Spinal cord (tissue), 10 donors: Measurements from ENCODE around the gene TMCO4. TPM values are rescaled to one million over a fixed set of nuclear protein-coding genes. Genes with fewer than 3 reads are reported as not detected.

ENCODE experiments used
- DNase-seq, 6 donors: peaks; one replicate each; pipeline versions ENCODE4 v3.0.0 to v3.0.0-alpha.2; 2013 to 2015; ENCODE audit warnings: low spot score in 6 of 6, low read depth in 4 of 6
- H3K27ac ChIP-seq: one replicate; pipeline ENCODE4 v1.5.1; 2013; ENCODE audit warnings: low read depth, low read length, control low read depth
- H3K27me3 ChIP-seq: one replicate; pipeline ENCODE4 v1.6.1; 2013; ENCODE audit warnings: low read length; ENCODE audit not compliant: control insufficient read depth, insufficient read depth
- H3K36me3 ChIP-seq: one replicate; pipeline ENCODE4 v1.6.1; 2013; ENCODE audit warnings: low read length; ENCODE audit not compliant: control insufficient read depth, insufficient read depth
- H3K4me1 ChIP-seq: one replicate; pipeline ENCODE4 v1.6.1; 2013; ENCODE audit warnings: low read length; ENCODE audit not compliant: control insufficient read depth, insufficient read depth
- H3K4me3 ChIP-seq: one replicate; pipeline ENCODE4 v1.5.1; 2013; ENCODE audit warnings: low read depth, low read length, control low read depth
- H3K9me3 ChIP-seq: one replicate; pipeline ENCODE4 v1.6.1; 2013; ENCODE audit warnings: low read length; ENCODE audit not compliant: control insufficient read depth, insufficient read depth
- WGBS: methylation state at CpG from one replicate; pipeline ENCODE4 v1.1.5; 2013; ENCODE audit warnings: missing lambda C conversion rate; ENCODE audit not compliant: insufficient coverage; 5-methylcytosine and 5-hydroxymethylcytosine counted together
- polyA plus RNA-seq, 2 donors: library from polyadenylated mRNA; unstranded; fragments of 120-200 nt; gene quantifications; one replicate each; pipeline ENCODE4 v1.2.1, GENCODE V29; 2013; ENCODE audit not compliant: insufficient read length in 2 of 2
- total RNA-seq, 2 donors: library from RNA; depleted of rRNA in 1 of 2; stranded (reverse); fragments of 120-200 nt in 1 of 2; fragments of >200 nt in 1 of 2; gene quantifications; one replicate each; pipeline versions ENCODE4 v1.2.3 to v1.2.4, GENCODE V29; 2013 to 2014
- donor health status: healthy.

Gene TMCO4
- total and polyA plus RNA-seq, 4 donors, result 2.2 to 6.1 (median 3.2) TPM

- H3K27ac ChIP-seq, result no peak within 1 kb of the TSS
- WGBS, result 83% methylated on average over 19 of the region's 22 CpGs
- no peak for DNase-seq
These were observed 15.2 kb upstream of the TMCO4 start, which contains the start of gene RNF186 for GRCh38 chr1:19814681-19815503. TSS of gene RNF186 (minus strand) at chr1:19815283. CDS start at chr1:19815101, 182 bp downstream.

DNA sequence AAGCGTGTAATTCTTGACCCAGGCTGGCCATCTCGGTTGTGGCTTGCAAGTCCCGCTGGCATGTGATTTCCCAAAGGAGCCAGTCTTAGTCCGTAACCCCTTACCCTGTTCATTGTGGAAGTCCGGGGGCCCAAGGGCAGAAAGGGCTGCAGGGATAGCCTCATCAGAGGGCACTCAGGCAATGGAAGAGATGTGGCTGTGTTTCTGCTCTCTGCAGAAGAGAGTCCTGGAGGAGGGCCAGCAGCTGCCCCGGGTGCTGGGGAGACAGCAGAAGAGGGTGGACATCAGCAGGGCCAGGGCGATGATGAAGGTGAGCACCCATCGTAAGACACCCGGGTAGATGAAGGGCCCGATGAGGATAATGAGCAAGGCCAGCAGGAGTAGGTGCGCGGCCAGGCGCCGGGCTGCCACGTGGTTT lies 14.5 kb upstream of the TMCO4 start:
- no peaks in the 10 kb centered on the region for H3K9me3 ChIP-seq
- no peaks in the 10 kb centered on the region for H3K4me1 ChIP-seq
- no peaks in the 10 kb centered on the region for H3K27me3 ChIP-seq
- DNase-seq, result no peak
- WGBS, result 91% methylated on average over 14 of the region's 15 CpGs
- no peak overlapping the region for H3K4me3 ChIP-seq
- H3K27ac ChIP-seq, result no peak overlapping the region
- H3K36me3 ChIP-seq, result no peaks in the 10 kb centered on the region

More at GRCh38 chr1:19814681-19815503, 15.2 kb upstream of the TMCO4 start, which contains the start of gene RNF186:
- Histone ChIP-seq H3K4me1 (no peaks in the 10 kb centered on the region), H3K9me3 (no peaks in the 10 kb centered on the region), H3K36me3 (no peaks in the 10 kb centered on the region), H3K27me3 (no peaks in the 10 kb centered on the region), H3K4me3 (no peak within 1 kb of the TSS)

DNA sequence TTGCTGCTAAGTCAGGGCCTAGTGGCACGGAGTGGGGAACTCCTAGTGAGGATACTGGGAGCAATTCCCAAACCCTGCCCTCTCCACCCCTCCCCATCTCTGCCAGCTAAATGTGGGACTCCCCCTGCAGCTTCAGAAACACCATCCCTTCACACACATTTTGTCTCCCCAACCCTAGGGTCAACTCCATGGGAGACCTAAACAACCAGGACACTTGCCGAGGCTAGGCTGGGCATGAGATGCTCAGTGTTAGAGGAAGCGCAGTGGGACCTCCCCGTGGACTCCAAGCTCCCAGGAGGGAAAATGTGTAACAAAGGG lies 13.9 kb upstream of the TMCO4 start:
- Histone ChIP-seq H3K4me3 (no peak overlapping the region), H3K27me3 (no peaks in the 10 kb centered on the region), H3K36me3 (no peaks in the 10 kb centered on the region), H3K27ac (no peak overlapping the region), H3K9me3 (no peaks in the 10 kb centered on the region), H3K4me1 (no peaks in the 10 kb centered on the region)
- no peak for DNase-seq
- whole genome bisulfite sequencing, result 83% methylated on average over 1 of the region's 4 CpGs

DNA sequence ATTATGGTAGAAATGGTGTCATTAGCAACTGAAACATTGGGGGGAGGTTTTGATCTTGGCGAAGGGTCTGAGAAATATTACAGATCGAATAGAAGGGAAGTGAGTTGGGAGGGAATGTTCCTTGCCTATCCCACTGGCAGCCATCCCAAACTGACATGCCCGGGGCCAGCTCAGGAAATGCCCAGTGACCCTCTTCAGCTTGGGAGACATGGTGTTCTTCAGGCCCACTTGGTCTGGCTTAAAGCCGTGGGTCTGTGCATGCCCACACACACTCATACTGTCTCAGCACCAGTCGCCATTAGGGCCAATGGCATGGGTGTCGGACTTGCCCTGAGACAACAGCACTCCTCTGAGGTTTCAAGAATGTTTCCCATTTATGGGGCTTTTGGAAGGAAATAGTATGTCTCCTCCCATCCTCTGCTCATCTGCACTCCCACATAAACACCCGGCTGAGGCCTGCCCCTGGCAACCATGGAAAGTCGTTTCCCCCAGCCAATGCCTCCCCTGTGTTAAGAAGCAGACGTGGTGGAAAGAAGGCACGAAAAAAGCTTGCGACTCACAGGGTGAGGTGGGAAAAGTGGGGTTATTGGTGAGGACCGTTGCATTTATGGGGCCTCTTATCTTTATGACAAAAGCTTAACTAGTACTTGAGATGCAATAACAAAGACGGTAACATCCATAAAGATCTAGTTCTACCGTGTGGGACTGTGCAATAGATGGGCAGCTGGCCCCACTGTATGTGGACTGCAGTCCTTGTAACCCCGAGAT lies 13.3 kb upstream of the TMCO4 start:
- H3K36me3 ChIP-seq, result no peaks in the 10 kb centered on the region
- H3K9me3 ChIP-seq, result no peaks in the 10 kb centered on the region
- no peaks in the 10 kb centered on the region for H3K27me3 ChIP-seq
- WGBS, result 95% methylated on average over 4 of the region's 15 CpGs
- H3K27ac ChIP-seq, result no peak overlapping the region
- H3K4me1 ChIP-seq, result no peaks in the 10 kb centered on the region
- DNase-seq, result no peak
- no peak overlapping the region for H3K4me3 ChIP-seq

GRCh38 chr1:19811206-19811851 lies 11.6 kb upstream of the TMCO4 start:
- Histone ChIP-seq H3K9me3 (no peaks in the 10 kb centered on the region), H3K4me3 (no peak overlapping the region), H3K27me3 (no peaks in the 10 kb centered on the region), H3K4me1 (no peaks in the 10 kb centered on the region), H3K36me3 (no peaks in the 10 kb centered on the region), H3K27ac (no peak overlapping the region)
- 69% methylated on average over 4 of the region's 5 CpGs for WGBS
- no peak for DNase-seq

DNA sequence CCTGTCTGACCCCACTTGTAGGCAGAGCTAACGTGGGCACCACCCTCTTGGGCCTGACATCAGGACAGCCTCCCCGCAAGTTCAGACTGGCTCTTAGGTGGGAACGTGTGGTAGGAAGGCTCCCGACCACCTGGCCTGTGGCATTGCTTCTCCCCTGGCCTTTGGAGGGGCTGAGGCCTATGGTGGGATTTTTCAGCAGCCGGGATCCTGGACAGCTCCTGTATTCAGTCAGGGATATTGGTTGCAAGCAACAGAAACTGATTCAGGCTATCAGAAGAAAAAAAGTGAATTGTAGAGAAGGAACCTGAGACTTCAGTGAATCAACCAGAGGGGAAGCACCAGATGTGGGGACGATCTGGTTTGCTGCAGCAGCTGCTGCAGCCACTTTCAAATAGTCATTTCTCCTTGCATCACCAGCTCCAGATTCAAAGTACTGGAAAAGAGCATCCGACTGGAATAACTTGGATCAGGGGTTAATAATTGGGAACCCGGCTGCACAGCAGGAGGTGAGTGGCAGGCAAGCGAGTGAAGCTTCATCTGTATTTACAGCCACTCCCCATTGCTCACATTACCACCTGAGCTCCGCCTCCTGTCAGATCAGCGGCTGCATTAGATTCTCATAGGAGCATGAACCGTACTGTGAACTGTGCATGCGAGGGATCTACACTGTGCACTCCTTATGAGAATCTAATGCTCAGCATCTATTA lies 9.5 kb upstream of the TMCO4 start:
- no peaks in the 10 kb centered on the region for H3K36me3 ChIP-seq
- no peak overlapping the region for H3K27ac ChIP-seq
- 91% methylated on average over 7 of the region's 13 CpGs for WGBS
- no peaks in the 10 kb centered on the region for H3K27me3 ChIP-seq
- DNase-seq, result no peak
- no peak overlapping the region for H3K4me3 ChIP-seq
- no peaks in the 10 kb centered on the region for H3K9me3 ChIP-seq
- H3K4me1 ChIP-seq, result no peaks in the 10 kb centered on the region

- 82% methylated on average over 4 of the region's 7 CpGs for WGBS
- no peak overlapping the region for H3K4me3 ChIP-seq
- H3K4me1 ChIP-seq, result no peaks in the 10 kb centered on the region
- no peak for DNase-seq
- H3K9me3 ChIP-seq, result no peaks in the 10 kb centered on the region
- no peaks in the 10 kb centered on the region for H3K36me3 ChIP-seq
- H3K27ac ChIP-seq, result no peak overlapping the region
- H3K27me3 ChIP-seq, result no peaks in the 10 kb centered on the region
These were observed 8.6 kb upstream of the TMCO4 start for GRCh38 chr1:19808351-19808750.

DNA sequence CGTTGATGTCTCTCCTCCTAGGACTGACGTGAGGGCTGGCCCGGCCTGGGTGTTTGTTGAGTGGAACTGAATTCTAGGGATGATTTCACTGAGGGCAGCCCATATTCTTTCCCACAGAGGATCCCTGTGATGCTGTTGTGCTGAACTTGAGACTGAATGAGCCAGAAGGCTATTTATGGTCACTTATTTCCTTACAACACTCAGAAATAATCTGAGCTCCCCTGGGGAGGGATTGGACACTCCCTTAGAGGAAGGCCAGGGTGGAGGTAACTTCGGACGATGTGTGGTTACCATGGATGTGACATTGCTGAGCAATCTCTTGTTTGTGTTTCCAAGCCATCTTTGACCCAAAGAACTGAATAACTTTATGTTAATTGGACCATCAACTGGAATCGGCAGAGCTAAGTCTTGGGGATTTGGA lies 5.1 kb upstream of the TMCO4 start:
- 60% methylated on average over 3 of the region's 6 CpGs for WGBS
- Histone ChIP-seq H3K27ac (no peak overlapping the region), H3K4me1 (peaks cover 4% of the 10 kb centered on the region), H3K36me3 (no peaks in the 10 kb centered on the region), H3K4me3 (no peak overlapping the region), H3K27me3 (peaks cover 16% of the 10 kb centered on the region), H3K9me3 (no peaks in the 10 kb centered on the region)
- no peak for DNase-seq

GRCh38 chr1:19802269-19802668 lies 2.6 kb upstream of the TMCO4 start:
- DNase-seq, result no peak

More at GRCh38 chr1:19802269-19802668, 2.6 kb upstream of the TMCO4 start:
- Histone ChIP-seq H3K36me3 (no peaks in the 10 kb centered on the region), H3K27me3 (peaks cover 23% of the 10 kb centered on the region), H3K27ac (no peak overlapping the region), H3K4me3 (no peak overlapping the region), H3K4me1 (peaks cover 9% of the 10 kb centered on the region), H3K9me3 (no peaks in the 10 kb centered on the region)
- 45% methylated on average over 7 of the region's 7 CpGs for WGBS
